Spleen (tissue), 11 donors: ENCODE measurements around the gene TMEM141. TPM values are rescaled to one million over a fixed set of nuclear protein-coding genes. Genes with fewer than 3 reads are reported as not detected.
"Not testable (repeated sequence)": the region's sequence is repeated elsewhere in the genome, so short reads cannot be mapped to it uniquely, and the experiment has no call there.

ENCODE experiments used
- DNase-seq: peaks from one replicate; pipeline ENCODE4 v3.0.0-alpha.2; 2020
- H3K27ac ChIP-seq, 8 donors: fragments of 200-600 bp; sonication (generic) in 7 of 8; 1 replicate in 4 of 8; 2 replicates in 4 of 8; pipeline versions ENCODE4 v1.5.0 to v1.8.0; 2016 to 2021; ENCODE audit warnings: inconsistent platforms in 4 of 8, mild to moderate bottlenecking in 4 of 8, moderate library complexity in 1 of 8
- H3K27me3 ChIP-seq, 7 donors: fragments of 200-600 bp; sonication (generic) in 6 of 7; replicated peaks in 1 of 7; 1 replicate in 4 of 7; 2 replicates in 3 of 7; pipeline versions ENCODE4 v1.5.0 to v1.8.0; 2016 to 2021; ENCODE audit warnings: inconsistent platforms in 3 of 7, mild to moderate bottlenecking in 1 of 7
- H3K36me3 ChIP-seq, 6 donors: fragments of 200-600 bp; sonication (generic) in 5 of 6; 1 replicate in 4 of 6; 2 replicates in 2 of 6; pipeline versions ENCODE4 v1.5.0 to v1.8.0; 2016 to 2021; ENCODE audit warnings: inconsistent platforms in 2 of 6
- H3K4me1 ChIP-seq, 6 donors: fragments of 200-600 bp; sonication (generic) in 5 of 6; 1 replicate in 3 of 6; 2 replicates in 3 of 6; pipeline versions ENCODE4 v1.5.0 to v1.8.0; 2016 to 2021; ENCODE audit warnings: inconsistent platforms in 3 of 6
- H3K4me3 ChIP-seq, 8 donors: fragments of 200-600 bp; sonication (generic) in 7 of 8; 1 replicate in 4 of 8; 2 replicates in 4 of 8; pipeline versions ENCODE4 v1.5.0 to v1.8.0; 2016 to 2021; ENCODE audit warnings: inconsistent platforms in 4 of 8, mild to moderate bottlenecking in 4 of 8, moderate library complexity in 2 of 8
- H3K9me3 ChIP-seq, 8 donors: fragments of 200-600 bp; sonication (generic) in 7 of 8; 1 replicate in 4 of 8; 2 replicates in 4 of 8; pipeline versions ENCODE4 v1.5.0 to v1.8.0; 2016 to 2021; ENCODE audit warnings: inconsistent platforms in 4 of 8
- CTCF ChIP-seq, 11 experiments: fragments of 200-600 bp in 7 of 11; fragments of 450-650 bp in 4 of 11; sonication (generic) in 4 of 11; IDR thresholded peaks in 8 of 11; conservative IDR thresholded peaks in 3 of 11; 1 replicate in 7 of 11; 2 replicates in 4 of 11; pipeline versions ENCODE4 v1.4.0 to v1.8.0; 2016 to 2021; ENCODE audit warnings: antibody characterized with exemption in 11 of 11, inconsistent platforms in 4 of 11, mild to moderate bottlenecking in 1 of 11
- POLR2A ChIP-seq, 3 donors: fragments of 450-650 bp; IDR thresholded peaks; one replicate each; pipeline ENCODE4 v1.5.1; 2017; ENCODE audit warnings: antibody characterized with exemption in 3 of 3, mild to moderate bottlenecking in 1 of 3
- POLR2AphosphoS5 ChIP-seq, 3 donors: sonication (generic); formaldehyde crosslinking; IDR thresholded peaks; one replicate each; pipeline ENCODE4 v1.5.1; 2017; ENCODE audit warnings: antibody characterized with exemption in 3 of 3
- WGBS, 5 donors: extraction: QIAGEN DNeasy Blood & Tissue Kit in 3 of 5; methylation state at CpG; one replicate each; pipeline versions ENCODE4 v1.1.5 to v1.1.7; 2013 to 2018; 5-methylcytosine and 5-hydroxymethylcytosine counted together
- intact Hi-C: fragments of 100-400 bp; cut with DNase I; formaldehyde crosslinking; loops from one replicate; pipeline ENCODE4 v1.15.0; 2023; ENCODE audit warnings: low total_unique reads
- polyA plus RNA-seq, 3 donors: library from polyadenylated mRNA; stranded (reverse); fragments of 200-250 nt; gene quantifications; one replicate each; pipeline ENCODE4 v1.2.1, GENCODE V29; 2013
- total RNA-seq, 7 donors: library from RNA; depleted of rRNA in 3 of 7; stranded (reverse); fragments of >200 nt in 3 of 7; fragmentation: NEBNext Ultra II Directional in 4 of 7; extraction: Animal tissue kit (Norgen Biotek cat#: 25700) in 4 of 7; gene quantifications; one replicate each; pipeline versions ENCODE4 v1.1.0 to v1.2.1, GENCODE V29; 2016 to 2021
- donor health status: healthy with polysubstance abuse.
- donor health status: DM: no; HTN: no; CAD: no; lungs with moderate emphysema.
- donor health status: DM: no; HTN: no; CAD: no.
- donor health status: Bipolar disorder and iron deficiency.
- donor health status: healthy.
- donor health status: DM: no; HTN: no; CAD: no.
- donor health status: DM: yes; HTN: yes; CAD: no.

Gene TMEM141
- total and polyA plus RNA-seq, 10 donors, result 32.1 to 92.8 (median 45.7) TPM

DNA sequence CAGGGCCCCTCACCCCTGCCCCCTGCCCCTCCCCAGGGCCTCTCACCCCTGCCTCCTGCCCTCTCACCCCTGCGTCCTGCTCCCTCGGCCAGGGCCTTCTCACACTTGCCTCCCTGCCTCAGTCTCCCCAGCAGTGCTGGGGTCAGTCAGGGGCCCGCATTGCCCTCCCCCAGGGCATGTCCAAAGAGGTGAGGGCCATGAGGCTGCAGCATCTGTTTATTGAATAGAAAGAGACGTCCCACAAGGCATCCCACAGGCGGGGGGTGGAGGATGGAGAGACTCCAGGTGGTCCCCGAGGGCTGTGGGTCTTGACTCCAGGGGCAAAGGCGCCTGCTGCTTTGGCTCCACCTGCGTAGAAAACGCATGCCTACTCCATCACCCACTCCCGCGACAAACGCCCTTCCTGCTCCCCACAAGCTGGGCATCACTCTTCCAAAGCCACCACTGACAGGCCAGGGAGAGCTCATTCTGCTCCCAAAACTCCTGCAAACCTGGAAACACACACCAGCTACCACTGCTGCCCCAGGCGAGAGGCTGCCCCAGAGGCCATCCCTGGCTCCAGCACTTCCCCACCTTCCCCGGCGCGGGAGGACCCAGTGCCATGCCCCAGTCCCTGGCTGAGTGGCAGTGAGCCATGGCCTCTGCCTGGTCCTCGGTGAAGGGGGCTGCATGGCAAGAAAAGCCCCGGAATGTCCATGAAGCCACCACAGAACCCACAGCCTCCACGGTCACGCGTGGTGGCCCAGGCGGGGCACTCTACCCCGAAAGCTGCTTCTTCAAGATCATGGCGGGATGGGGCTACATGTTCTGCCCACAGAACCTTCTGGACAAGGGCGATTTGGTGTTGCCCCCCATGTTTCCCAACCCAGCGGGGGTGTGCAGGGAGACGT is 31.5 kb upstream of the TMEM141 start:
- intact Hi-C loops, result no loop called here
- TF ChIP-seq CTCF (IDR thresholded peaks at IDR 0.05 in 8 of 11, conservative IDR thresholded peaks at IDR 0.05 in 3 of 11), result no peak
- TF ChIP-seq POLR2A (IDR thresholded peaks at IDR 0.05), result no peak
- no peak for TF ChIP-seq POLR2AphosphoS5 (IDR thresholded peaks at IDR 0.05)
- Histone ChIP-seq H3K9me3 (peaks cover 0 to 13% (median 2%) of the 10 kb centered on the region in 8 donors), H3K27me3 (peaks cover 0 to 57% (median 8%) of the 10 kb centered on the region in 7 donors), H3K36me3 (no peaks in the 10 kb centered on the region), H3K4me3 (no peak overlapping the region), H3K4me1 (peaks cover 0 to 62% (median 26%) of the 10 kb centered on the region in 6 donors), H3K27ac (no peak overlapping the region)
- no peak for DNase-seq
- WGBS, 5 donors, result 79 to 89% (median 84%) methylated on average over 20 to 27 of the region's 27 CpGs

GRCh38 chr9:136760424-136760823 is 30.7 kb upstream of the TMEM141 start:
- 62 to 83% (median 76%) methylated on average over 7 to 25 of the region's 25 CpGs for WGBS, 5 donors
- TF ChIP-seq CTCF (IDR thresholded peaks at IDR 0.05 in 8 of 11, conservative IDR thresholded peaks at IDR 0.05 in 3 of 11) (no peak), POLR2AphosphoS5 (IDR thresholded peaks at IDR 0.05) (no peak), POLR2A (IDR thresholded peaks at IDR 0.05) (no peak)
- Histone ChIP-seq H3K27me3 (peaks cover 0 to 59% (median 8%) of the 10 kb centered on the region in 7 donors), H3K36me3 (no peaks in the 10 kb centered on the region), H3K27ac (no peak overlapping the region), H3K4me1 (peaks cover 0 to 58% (median 28%) of the 10 kb centered on the region in 6 donors), H3K9me3 (peaks cover 0 to 12% (median 2%) of the 10 kb centered on the region in 8 donors), H3K4me3 (no peak overlapping the region)
- intact Hi-C loops, result no loop called here
- no peak for DNase-seq

GRCh38 chr9:136760834-136761544 is 30.2 kb upstream of the TMEM141 start:
- Histone ChIP-seq H3K4me1 (peaks cover 0 to 64% (median 29%) of the 10 kb centered on the region in 6 donors), H3K27me3 (peaks cover 0 to 59% (median 8%) of the 10 kb centered on the region in 7 donors)
- H3K4me3 ChIP-seq, DNase-seq, H3K27ac ChIP-seq, intact Hi-C loops, H3K9me3 ChIP-seq, H3K36me3 ChIP-seq: not testable (repeated sequence)
- WGBS, 5 donors, result 46 to 54% (median 47%) methylated on average over 21 to 22 of the region's 22 CpGs
- peak in 8 of 11 experiments; percentile 13 to 60 (median 46) for TF ChIP-seq CTCF (IDR thresholded peaks at IDR 0.05 in 8 of 11, conservative IDR thresholded peaks at IDR 0.05 in 3 of 11)

DNA sequence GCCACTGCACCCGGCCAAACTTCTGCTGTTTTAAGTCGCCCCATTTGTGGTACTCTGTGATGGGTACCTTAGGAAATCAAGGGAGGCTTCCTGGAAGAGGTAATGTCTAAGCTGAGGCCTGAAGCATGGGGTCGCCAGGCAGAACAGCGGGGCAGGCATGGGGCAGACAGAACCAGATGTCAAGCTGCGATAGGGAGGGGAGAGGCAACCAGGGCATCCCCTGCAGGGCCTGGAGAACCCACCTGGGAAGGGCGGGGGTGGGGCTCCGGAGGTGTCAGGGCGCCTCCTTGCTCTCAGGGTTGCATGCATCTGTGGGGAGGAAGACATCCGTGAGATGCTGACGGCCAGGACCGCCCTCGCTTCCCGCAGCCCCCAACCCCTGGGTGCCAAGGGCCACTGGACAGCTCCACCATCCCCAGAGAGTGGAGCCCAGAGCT is 29.6 kb upstream of the TMEM141 start:
- 82 to 91% (median 85%) methylated on average over 9 to 13 of the region's 13 CpGs for WGBS, 5 donors
- intact Hi-C loops, result no loop called here
- Histone ChIP-seq H3K4me3 (no peak overlapping the region), H3K27ac (no peak overlapping the region), H3K9me3 (peaks cover 0 to 1% (median 0%) of the 10 kb centered on the region in 8 donors), H3K27me3 (peaks cover 0 to 59% (median 8%) of the 10 kb centered on the region in 7 donors), H3K4me1 (peaks cover 0 to 70% (median 31%) of the 10 kb centered on the region in 6 donors), H3K36me3 (no peaks in the 10 kb centered on the region)
- no peak for DNase-seq
- no peak for TF ChIP-seq POLR2A (IDR thresholded peaks at IDR 0.05)
- no peak for TF ChIP-seq POLR2AphosphoS5 (IDR thresholded peaks at IDR 0.05)
- TF ChIP-seq CTCF (IDR thresholded peaks at IDR 0.05 in 8 of 11, conservative IDR thresholded peaks at IDR 0.05 in 3 of 11), result no peak
